Activated CD8-positive, alpha-beta memory T cell treated with anti-CD3 and anti-CD28 coated beads for 36 hours (primary cell): ENCODE measurements around the gene TRIM8. TPM values are rescaled to one million over a fixed set of nuclear protein-coding genes. Genes with fewer than 3 reads are reported as not detected.

Experiments used
- CTCF ChIA-PET: fragments of 350-600 bp; sonication (Branson Sonifier 250); formaldehyde crosslinking; loops from one replicate; lab custom pipeline; 2021; ENCODE audit warnings: antibody characterized with exemption; lab: Charles Lee
- POLR2A ChIA-PET: fragments of 350-600 bp; sonication (Branson Sonifier 250); formaldehyde crosslinking; loops from one replicate; lab custom pipeline; 2021; ENCODE audit warnings: antibody characterized with exemption; lab: Charles Lee
- total RNA-seq, 2 experiments: library from RNA; stranded (reverse); gene quantifications; one replicate each; pipeline ENCODE4 v1.2.3, GENCODE V29; 2021

TRIM8 gene
- total RNA-seq, 2 experiments from 2014 or later = 67.1 to 71.0 TPM

DNA sequence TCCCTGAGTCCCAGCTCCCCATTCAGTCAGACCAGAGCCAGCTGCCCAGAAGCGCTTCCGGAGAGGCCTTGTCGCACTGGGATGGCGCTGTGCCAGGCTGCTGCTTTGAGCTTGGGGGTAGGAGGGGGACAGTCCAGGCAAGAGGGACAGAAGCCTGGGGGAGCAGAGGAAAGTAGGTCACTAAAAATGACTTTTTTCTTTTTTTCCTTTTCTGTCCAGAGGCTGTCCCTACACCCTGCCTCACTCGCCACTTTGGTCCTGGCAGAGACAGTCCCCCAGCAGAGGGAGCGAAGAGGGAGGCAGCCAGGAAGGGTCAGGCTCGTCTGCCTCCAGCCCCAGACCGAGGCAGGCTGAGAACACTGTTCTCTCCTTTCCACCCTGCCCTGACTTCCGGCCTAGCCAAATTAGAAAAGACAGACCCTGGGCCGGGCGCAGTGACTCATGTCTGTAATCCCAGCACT, 15.8 kb upstream of the TRIM8 start:
- ChIA-PET POLR2A (no interaction called here), CTCF (interaction anchor here (1.1 kb wide), 1 partner anchor 14 kb away, joined by 6 read pairs; no protein-coding TSS in a partner anchor)

DNA sequence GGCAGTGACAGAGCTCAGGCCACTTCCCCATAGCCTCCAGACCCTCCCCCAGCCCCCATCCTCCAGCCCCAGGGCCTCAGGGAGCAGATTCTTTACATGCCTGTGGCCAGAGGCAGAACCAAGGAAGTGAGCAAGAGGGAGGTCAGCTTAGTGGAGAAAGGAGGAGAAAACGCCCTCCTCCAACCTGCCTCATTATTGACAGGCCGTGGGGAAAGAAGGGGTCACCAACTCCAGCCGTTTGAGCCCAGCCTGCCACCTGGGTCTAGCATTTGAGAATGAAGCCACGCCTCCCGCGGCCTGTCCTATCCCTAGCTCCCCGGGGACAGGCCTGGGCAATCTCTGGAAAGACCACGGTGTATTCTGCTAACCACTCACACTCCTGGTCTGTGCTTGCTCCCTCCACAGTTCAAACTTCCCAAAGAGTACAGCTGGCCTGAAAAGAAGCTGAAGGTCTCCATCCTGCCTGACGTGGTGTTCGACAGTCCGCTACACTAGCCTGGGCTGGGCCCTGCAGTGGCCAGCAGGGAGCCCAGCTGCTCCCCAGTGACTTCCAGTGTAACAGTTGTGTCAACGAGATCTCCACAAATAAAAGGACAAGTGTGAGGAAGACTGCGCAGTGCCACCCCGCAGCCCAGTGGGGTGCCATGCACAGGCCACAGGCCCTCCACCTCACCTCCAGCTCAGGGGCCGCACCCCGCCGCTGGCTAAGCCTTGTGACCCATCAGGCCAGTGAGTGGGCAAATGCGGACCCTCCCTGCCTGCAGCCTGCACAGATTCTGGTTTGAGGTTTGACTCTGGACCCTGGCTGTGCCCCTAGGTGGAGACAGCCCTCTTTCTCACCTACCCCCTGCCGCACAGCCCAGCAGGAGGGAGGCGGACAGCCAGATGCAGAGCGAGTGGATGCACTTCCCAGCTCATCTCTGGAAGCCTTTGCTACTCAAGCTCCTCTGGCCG, 14.3 kb upstream of the TRIM8 start:
- CTCF ChIA-PET = interaction anchor here (1.3 kb wide), 1 partner anchor 15 kb away, joined by 4 read pairs; no protein-coding TSS in a partner anchor
- POLR2A ChIA-PET = no interaction called here

DNA sequence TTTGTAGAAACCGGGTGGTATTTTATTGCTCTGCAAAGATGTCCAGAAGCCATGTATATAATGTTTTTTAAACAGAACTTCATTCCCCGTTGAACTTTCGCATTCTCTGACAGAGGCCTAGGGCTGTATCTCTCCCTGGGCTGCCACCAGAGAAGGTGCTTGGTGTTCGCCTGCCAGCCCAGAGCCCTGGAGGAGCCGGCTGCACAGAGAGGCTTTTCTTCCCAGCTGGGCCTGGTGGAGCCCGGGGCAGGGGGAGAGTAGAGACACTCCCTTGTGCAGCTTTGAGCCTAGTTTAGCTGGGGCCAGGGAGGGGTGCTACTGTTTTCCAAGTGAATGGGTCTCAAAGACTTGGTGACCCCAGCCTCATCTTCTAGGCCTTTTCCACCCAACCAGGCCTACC, 13.6 kb upstream of the TRIM8 start:
- POLR2A ChIA-PET = no interaction called here
- CTCF ChIA-PET = interaction anchor here (1.3 kb wide), 1 partner anchor 15 kb away, joined by 4 read pairs; no protein-coding TSS in a partner anchor

DNA sequence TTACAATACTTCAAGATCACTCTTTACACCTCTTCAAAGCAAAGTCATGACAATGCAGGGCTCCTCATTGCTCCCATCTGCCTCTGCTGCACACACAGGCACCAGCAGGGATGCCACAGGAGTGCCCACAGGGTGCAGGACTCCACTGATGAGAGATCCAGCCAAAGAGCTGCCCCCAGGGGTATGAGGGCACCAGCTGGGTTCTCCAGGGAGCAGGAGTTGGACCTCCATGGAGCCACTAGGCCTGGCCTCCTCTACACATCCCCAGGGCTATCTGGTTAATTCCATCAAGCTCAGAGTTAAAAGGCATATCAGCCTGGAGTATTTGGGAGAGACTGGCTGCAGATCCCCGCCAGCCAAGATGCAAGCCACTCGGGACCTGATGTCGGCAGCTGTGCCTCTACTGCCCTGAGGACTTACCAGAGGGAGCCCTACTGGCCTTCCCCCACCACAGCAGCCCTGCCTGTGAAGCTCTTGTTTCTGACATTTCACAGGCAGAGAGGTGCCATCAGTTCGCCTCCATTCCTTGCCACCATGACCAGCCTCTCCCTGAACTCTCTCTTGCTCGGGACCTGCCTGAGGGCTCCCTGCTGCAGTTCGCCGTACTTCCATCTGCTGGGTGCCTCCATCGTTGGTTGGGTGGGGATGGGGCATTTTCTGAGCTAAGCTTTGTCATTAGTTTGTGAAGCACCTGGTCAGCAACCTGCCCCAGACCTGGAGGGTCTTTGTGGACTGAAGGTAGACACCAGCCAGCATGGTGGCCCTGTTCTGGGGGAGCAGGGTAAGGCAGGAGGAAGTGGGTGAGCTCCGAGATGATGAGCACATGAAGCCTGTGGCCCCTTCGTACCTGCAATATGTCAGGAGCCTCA, 12.5 kb upstream of the TRIM8 start:
- POLR2A ChIA-PET = no interaction called here

DNA sequence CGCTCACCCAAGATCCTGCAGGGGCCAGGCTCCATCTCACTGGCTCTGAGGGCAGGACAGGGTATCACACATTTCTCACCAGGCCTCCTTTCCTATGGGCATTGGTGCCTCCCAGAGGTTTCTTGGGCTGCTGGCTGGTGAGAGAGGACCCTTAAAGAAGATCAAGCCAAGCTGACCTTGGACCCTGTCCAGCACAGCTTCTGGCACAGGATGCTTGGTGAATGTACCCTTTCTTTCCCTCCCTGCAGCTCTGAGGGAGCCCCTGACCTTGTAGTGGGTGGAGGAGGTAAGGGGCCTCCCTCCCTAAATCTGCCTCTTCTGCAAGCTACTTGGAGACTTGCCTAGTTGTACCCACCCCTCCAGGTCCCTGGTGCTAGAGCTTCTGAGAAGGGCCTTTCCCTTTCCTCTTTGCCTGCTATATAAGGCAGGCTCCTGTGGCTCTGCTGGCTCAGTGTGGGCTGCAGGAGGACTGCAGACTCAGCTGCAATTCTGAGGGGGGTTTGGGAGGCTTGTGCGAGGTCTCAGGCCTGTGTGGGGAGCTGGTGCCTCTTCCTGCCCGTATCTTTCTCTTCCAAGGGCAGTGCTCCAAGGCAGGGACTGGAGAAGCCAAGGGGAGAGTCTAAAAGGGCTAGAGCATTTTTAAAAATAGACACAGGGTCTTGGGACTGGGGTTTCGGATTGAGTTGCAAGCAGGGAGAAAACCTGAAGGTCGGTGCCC, 11.7 kb upstream of the TRIM8 start:
- CTCF ChIA-PET = interaction anchor here (1.1 to 1.7 kb wide), 2 partner anchors 17 to 49 kb away, joined by 4 to 7 read pairs; no protein-coding TSS in a partner anchor
- POLR2A ChIA-PET = no interaction called here

More for the DNA sequence above, 12.5 kb upstream of the TRIM8 start:
- CTCF ChIA-PET = interaction anchor here (1.1 to 1.7 kb wide), 2 partner anchors 17 to 48 kb away, joined by 4 to 7 read pairs; no protein-coding TSS in a partner anchor

DNA sequence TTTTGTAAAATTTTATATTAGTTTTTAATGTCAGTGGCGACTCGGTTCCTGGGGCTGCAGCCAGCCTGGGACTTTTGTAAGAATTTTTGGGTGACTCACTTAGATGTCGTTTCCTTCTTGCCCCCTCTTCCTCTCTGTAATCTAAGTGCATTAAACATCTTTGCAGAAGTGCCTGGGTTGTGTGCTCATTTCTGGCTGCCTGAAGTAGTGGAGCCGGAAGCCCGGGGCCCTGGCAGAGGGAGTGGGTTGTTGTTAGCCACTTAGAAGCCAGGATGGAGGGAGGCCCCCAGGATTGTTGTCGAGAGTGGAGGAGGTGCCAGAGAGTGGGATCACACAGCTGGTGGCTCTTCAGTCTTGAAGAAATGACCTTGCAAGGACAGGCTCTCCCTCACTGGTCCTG, 11.0 kb upstream of the TRIM8 start:
- CTCF ChIA-PET = interaction anchor here (0.6 to 1.7 kb wide), 2 partner anchors 18 to 589 kb away, joined by 4 to 7 read pairs; no protein-coding TSS in a partner anchor

DNA sequence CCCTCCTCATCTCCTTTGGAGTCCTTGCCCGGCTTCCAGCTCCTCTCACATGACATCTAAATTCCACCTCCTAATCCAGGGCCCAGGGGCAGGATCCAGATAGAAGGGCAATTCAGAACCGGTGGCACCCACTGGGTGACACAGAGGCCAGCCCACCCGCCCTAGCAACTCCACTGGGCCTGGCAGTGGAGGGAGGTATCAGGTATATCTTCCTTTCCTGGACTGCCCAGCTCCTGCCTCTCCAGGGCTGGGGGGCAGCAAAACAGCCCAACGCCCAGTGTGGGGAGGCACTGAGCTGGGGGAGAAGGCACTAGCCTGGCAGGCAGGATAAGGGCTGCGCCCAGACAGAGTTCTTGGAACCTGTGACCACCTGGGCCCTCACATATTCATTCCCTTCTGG, 10.4 kb upstream of the TRIM8 start:
- CTCF ChIA-PET = interaction anchor here (0.6 kb wide), 1 partner anchor 589 kb away, joined by 4 read pairs; no protein-coding TSS in a partner anchor
- POLR2A ChIA-PET = interaction anchor here (0.9 kb wide), 1 partner anchor 130 kb away, joined by 3 read pairs; the partner anchor contains the start of gene SUFU

More for the DNA sequence above, 11.0 kb upstream of the TRIM8 start:
- POLR2A ChIA-PET = interaction anchor here (0.9 kb wide), 1 partner anchor 129 kb away, joined by 3 read pairs; the partner anchor contains the start of gene SUFU

DNA sequence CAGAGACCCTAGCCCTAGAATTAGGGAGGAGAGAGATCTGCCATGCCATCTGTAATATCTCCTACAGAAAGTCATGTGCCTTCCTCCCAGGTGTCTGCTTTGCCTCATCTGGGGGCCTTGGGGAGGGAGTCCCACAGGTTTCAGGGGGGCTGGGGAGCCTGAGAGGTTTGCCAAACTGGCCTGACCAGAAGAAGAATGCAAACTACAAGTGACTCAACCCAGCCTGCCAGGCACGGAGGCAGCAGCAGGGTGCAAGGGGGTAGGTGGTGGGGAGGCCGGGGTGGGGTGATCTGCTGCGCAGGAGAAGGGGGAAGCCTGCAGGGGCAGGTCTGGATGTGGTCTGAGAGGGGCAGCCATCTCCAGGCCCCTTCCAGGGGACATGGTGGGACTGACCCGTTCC, 9.6 kb upstream of the TRIM8 start:
- ChIA-PET CTCF (interaction anchor here (1.0 kb wide), 1 partner anchor 11 kb away, joined by 3 read pairs; no protein-coding TSS in a partner anchor), POLR2A (no interaction called here)

DNA sequence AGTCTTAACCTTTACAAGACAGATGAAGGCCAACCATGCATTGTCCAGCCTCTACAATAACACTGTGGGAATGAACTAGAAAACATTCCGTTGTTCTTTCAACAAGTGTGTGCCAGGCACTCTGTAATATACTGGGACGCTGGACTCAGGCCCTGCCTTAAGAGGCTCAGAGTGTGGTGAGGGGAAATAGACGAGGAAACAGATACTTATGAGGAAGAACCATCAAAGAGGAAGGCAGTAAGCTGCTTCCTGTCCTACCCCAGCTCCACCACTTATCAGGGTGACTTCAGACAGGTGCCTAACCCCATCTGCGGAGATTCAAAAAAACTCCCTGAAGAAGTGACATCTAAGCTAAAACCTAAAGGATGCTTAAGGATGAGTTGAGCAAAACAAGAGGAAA, 8.9 kb upstream of the TRIM8 start:
- ChIA-PET CTCF (interaction anchor here (0.7 to 1.0 kb wide), 2 partner anchors 10 to 132 kb away, joined by 3 read pairs; partner anchors contain the start of gene ACTR1A), POLR2A (no interaction called here)

DNA sequence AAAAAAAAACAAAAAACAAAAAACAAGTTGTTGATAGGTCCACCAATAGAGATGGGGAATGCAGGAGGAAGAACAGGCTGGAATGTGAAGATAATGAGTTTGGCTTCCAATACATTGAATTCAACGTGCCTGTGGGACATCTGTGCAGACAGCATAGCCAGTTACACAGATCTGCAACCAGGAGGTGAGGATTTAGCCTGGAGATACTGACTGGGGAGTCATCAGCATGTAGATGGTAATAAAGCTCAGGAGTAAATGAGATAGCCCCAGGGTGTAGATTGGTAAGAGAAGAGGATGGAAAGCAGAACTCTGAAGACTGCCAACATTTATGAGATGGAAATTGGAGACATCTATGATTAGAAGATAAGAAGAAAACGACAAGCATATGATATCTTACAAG, 4.7 kb upstream of the TRIM8 start:
- ChIA-PET CTCF (no interaction called here), POLR2A (no interaction called here)

DNA sequence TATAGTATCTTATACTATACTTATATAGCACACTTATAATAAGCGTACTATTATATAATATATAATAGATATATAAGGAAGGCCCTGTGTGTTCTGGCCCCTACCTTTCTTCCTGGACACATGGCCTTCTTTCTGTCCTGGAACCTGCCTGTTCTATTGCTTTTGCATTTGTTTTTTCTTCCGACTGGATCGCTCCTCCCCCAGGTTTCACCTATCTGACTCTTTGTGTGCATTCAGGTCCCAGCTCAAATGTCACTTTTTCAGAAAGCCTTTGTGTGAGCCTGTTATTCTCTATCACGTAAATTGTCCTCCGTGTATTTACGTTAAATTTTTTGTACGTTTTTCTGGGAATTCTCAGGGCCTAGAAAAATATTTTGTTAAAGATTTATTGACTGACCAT, 2.9 kb upstream of the TRIM8 start:
- CTCF ChIA-PET = interaction anchor here (0.6 to 1.4 kb wide), 3 partner anchors 19 to 137 kb away, joined by 3 to 6 read pairs (median 4); no protein-coding TSS in a partner anchor
- POLR2A ChIA-PET = interaction anchor here (0.8 to 1.9 kb wide), 5 partner anchors 11 to 757 kb away, joined by 3 to 7 read pairs (median 4); partner anchors contain the start of genes ARL3 and SFXN2

DNA sequence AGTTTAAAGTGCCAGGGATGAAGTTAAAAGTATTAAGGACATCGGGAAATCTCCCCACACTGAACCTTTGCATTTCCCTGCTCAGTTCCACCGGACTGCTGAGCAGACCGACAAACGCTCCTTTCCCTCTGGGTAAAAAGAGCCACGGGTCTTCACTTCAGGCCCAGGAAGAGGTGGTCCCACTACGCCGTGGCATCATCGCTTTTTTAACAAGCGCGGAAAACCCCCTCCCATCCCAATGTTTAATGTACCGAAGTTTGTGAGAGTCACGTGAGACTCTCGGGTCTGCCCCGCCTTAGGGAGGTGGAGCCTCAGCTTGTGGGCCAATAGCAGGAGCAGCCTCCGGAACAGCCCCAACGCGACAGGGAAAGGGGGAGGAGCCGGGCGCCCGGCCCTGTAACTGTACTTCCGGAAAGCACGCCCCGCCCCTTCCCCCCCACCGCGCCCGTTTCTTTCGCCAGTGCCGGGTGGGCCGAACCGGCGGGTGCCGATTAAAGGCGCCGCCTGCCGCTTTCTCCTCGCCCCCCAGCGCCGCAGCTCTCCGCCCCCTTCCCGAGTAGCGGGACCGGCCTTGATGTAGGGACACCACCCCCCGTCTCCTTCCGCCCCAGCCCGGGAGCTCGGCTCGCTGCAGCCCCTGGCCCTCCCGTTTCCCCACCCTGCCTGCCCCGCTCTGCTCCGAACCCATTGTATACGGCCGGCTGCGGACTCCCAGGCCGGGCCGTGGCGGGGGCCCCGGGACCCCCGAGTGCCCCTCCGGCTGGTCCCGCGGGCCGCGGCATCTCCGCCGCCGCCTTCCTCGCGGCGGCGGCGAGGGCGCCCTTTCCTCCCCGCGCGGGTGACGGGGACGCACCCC, 2.2 kb upstream of the TRIM8 start:
- POLR2A ChIA-PET = interaction anchor here (0.7 to 1.9 kb wide), 10 partner anchors 11 to 757 kb away, joined by 3 to 23 read pairs (median 4); partner anchors contain the start of genes ARL3 and SFXN2
- CTCF ChIA-PET = interaction anchor here (0.6 to 1.4 kb wide), 3 partner anchors 19 to 137 kb away, joined by 3 to 6 read pairs (median 4); no protein-coding TSS in a partner anchor

DNA sequence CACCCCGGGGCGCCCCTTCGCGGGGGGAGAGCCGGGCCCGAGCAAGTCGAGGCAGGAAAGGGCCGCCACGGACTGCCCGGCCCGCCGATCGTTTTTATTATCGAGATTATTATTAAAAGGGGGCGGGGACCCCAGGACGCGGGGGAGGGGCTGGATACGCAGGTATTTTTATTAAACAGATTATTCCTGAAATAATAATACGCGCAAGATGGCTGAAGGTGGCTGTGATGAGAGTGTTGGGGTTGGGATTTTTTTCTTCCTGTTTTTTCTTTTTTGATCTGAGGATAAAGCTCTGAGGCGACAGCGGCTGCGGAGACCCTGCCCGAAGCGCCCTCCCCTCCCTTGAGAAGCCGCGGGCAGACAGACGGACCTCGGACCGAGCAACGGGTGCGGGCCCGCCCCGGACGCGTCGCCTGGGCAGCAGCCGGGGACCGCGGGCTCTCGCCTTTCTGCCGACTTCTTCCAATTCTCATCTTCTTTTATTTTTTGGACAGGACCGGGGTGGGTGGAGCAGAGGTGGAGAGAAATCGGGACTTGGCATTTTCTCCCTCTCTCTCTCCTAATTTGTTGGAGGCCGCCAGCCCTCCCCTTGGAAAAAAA, 1.4 kb upstream of the TRIM8 start:
- ChIA-PET CTCF (interaction anchor here (1.3 to 1.4 kb wide), 2 partner anchors 18 to 138 kb away, joined by 4 to 6 read pairs; no protein-coding TSS in a partner anchor), POLR2A (interaction anchor here (0.7 to 1.9 kb wide), 5 partner anchors 10 to 576 kb away, joined by 3 to 23 read pairs (median 7); partner anchors contain the start of genes ARL3 and SFXN2)

DNA sequence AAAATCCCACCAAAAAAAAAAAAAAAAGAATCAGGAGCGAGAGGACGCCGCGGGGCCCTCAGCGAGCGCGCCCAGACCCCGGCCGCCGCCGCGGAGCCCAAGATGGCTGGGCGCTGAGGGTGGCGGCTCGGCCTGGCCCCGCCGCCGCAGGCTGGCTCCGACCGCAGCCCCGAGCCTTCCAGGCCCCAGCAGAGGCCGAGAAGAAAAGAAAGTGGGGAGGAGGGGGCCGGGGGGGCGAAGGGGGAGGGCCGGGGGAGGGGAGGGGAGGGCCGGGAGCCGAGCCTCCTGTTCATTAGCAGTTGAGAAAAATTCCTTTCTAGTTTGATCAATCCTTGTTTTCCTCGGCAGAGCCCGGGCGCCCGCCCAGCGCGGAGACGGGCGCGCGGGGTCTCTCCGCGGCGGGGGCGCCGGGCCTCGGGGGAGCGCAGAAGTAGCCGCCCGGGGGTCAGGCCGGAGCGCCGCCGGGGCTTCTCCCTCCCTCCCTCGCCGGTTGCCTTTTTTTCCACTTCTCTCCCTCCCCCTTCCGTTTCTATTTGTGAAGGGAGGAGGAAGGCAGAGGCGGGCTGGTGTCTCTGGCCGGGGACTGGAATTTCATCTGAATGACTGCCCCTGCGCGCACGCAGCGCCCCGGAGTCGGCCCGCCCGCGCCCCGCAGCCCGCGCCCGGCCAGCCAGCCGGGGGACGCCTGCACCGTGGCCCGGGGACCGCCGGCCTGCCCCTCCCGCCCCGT, 778 bp upstream of the TRIM8 start:
- ChIA-PET POLR2A (interaction anchor here (0.6 to 4.1 kb wide), 4 partner anchors 14 to 941 kb away, joined by 3 to 54 read pairs (median 22); partner anchors contain the start of genes ARL3 and SFXN2), CTCF (interaction anchor here (1.3 to 3.2 kb wide), 3 partner anchors 12 to 69 kb away, joined by 4 to 29 read pairs (median 5); partner anchors contain the start of genes ARL3 and SFXN2)
